ENCODE results near the gene TMF1.
A peak's percentile ranks its signal among the peaks of the same experiment; 100 is the strongest.

Gene TMF1

GRCh38 chr3:69014022-69014580 is 38.0 kb downstream of the TMF1 start:
- Histone ChIP-seq H3K27ac (ENCODE audit: insufficient read depth, low read length, poor library complexity, severe bottlenecking) (peak overlapping the region; percentile 61), H3K36me3 (ENCODE audit: control insufficient read depth, insufficient read depth, low read length) (peaks cover 1% of the 10 kb centered on the region)
- DNase-seq: no peak

GRCh38 chr3:69013253-69014021 is 38.7 kb downstream of the TMF1 start, which contains the start of gene EOGT:
Gene EOGT (minus strand): TSS chr3:69013684. CDS start chr3:69009846, 3,838 bp downstream.
- peak within 1 kb of the TSS; percentile 88 for H3K4me3 ChIP-seq (ENCODE audit: insufficient read depth, low read depth, low read length, poor library complexity, severe bottlenecking)
- peaks cover 6% of the 10 kb centered on the region for H3K36me3 ChIP-seq (ENCODE audit: control insufficient read depth, insufficient read depth, low read length)
- H3K4me1 ChIP-seq (ENCODE audit: control insufficient read depth, insufficient read depth, low read length, poor library complexity, severe bottlenecking): peaks cover 8% of the 10 kb centered on the region
- H3K27me3 ChIP-seq (replicated peaks; ENCODE audit: control insufficient read depth, insufficient read depth, low read length, poor library complexity, severe bottlenecking): no peaks in the 10 kb centered on the region
- no peaks in the 10 kb centered on the region for H3K9me3 ChIP-seq (ENCODE audit: control insufficient read depth, low read length)
- peak; percentile 68 to 76 (median 72) for DNase-seq
- peak within 1 kb of the TSS; percentile 61 for H3K27ac ChIP-seq (ENCODE audit: insufficient read depth, low read length, poor library complexity, severe bottlenecking)

More at GRCh38 chr3:69014022-69014580, 38.0 kb downstream of the TMF1 start:
- H3K9me3 ChIP-seq (ENCODE audit: control insufficient read depth, low read length): no peaks in the 10 kb centered on the region
- peaks cover 8% of the 10 kb centered on the region for H3K4me1 ChIP-seq (ENCODE audit: control insufficient read depth, insufficient read depth, low read length, poor library complexity, severe bottlenecking)
- H3K4me3 ChIP-seq (ENCODE audit: insufficient read depth, low read depth, low read length, poor library complexity, severe bottlenecking): peak overlapping the region; percentile 88
- no peaks in the 10 kb centered on the region for H3K27me3 ChIP-seq (replicated peaks; ENCODE audit: control insufficient read depth, insufficient read depth, low read length, poor library complexity, severe bottlenecking)

- Histone ChIP-seq H3K36me3 (ENCODE audit: control insufficient read depth, insufficient read depth, low read length) (peaks cover 6% of the 10 kb centered on the region), H3K4me3 (ENCODE audit: insufficient read depth, low read depth, low read length, poor library complexity, severe bottlenecking) (peak overlapping the region; percentile 88), H3K27me3 (replicated peaks; ENCODE audit: control insufficient read depth, insufficient read depth, low read length, poor library complexity, severe bottlenecking) (no peaks in the 10 kb centered on the region), H3K27ac (ENCODE audit: insufficient read depth, low read length, poor library complexity, severe bottlenecking) (peak overlapping the region; percentile 61), H3K9me3 (ENCODE audit: control insufficient read depth, low read length) (no peaks in the 10 kb centered on the region), H3K4me1 (ENCODE audit: control insufficient read depth, insufficient read depth, low read length, poor library complexity, severe bottlenecking) (peaks cover 8% of the 10 kb centered on the region)
- no peak for DNase-seq
Observed at GRCh38 chr3:69012800-69013252, 39.3 kb downstream of the TMF1 start.

- H3K4me3 ChIP-seq (ENCODE audit: insufficient read depth, low read depth, low read length, poor library complexity, severe bottlenecking): peak overlapping the region; percentile 88
- DNase-seq: no peak
- peaks cover 6% of the 10 kb centered on the region for H3K36me3 ChIP-seq (ENCODE audit: control insufficient read depth, insufficient read depth, low read length)
- peaks cover 8% of the 10 kb centered on the region for H3K4me1 ChIP-seq (ENCODE audit: control insufficient read depth, insufficient read depth, low read length, poor library complexity, severe bottlenecking)
- H3K27me3 ChIP-seq (replicated peaks; ENCODE audit: control insufficient read depth, insufficient read depth, low read length, poor library complexity, severe bottlenecking): no peaks in the 10 kb centered on the region
- H3K9me3 ChIP-seq (ENCODE audit: control insufficient read depth, low read length): no peaks in the 10 kb centered on the region
- peak overlapping the region; percentile 61 for H3K27ac ChIP-seq (ENCODE audit: insufficient read depth, low read length, poor library complexity, severe bottlenecking)
Observed at GRCh38 chr3:69012100-69012799, 39.9 kb downstream of the TMF1 start.

GRCh38 chr3:69011096-69011730 is 40.9 kb downstream of the TMF1 start:
- Histone ChIP-seq H3K36me3 (ENCODE audit: control insufficient read depth, insufficient read depth, low read length) (peaks cover 10% of the 10 kb centered on the region), H3K27ac (ENCODE audit: insufficient read depth, low read length, poor library complexity, severe bottlenecking) (no peak overlapping the region), H3K4me1 (ENCODE audit: control insufficient read depth, insufficient read depth, low read length, poor library complexity, severe bottlenecking) (peaks cover 8% of the 10 kb centered on the region), H3K9me3 (ENCODE audit: control insufficient read depth, low read length) (no peaks in the 10 kb centered on the region), H3K27me3 (replicated peaks; ENCODE audit: control insufficient read depth, insufficient read depth, low read length, poor library complexity, severe bottlenecking) (no peaks in the 10 kb centered on the region), H3K4me3 (ENCODE audit: insufficient read depth, low read depth, low read length, poor library complexity, severe bottlenecking) (no peak overlapping the region)
- DNase-seq: no peak

GRCh38 chr3:69009559-69010410 is 42.3 kb downstream of the TMF1 start:
- Histone ChIP-seq H3K27me3 (replicated peaks; ENCODE audit: control insufficient read depth, insufficient read depth, low read length, poor library complexity, severe bottlenecking) (no peaks in the 10 kb centered on the region), H3K9me3 (ENCODE audit: control insufficient read depth, low read length) (no peaks in the 10 kb centered on the region), H3K4me3 (ENCODE audit: insufficient read depth, low read depth, low read length, poor library complexity, severe bottlenecking) (no peak overlapping the region), H3K27ac (ENCODE audit: insufficient read depth, low read length, poor library complexity, severe bottlenecking) (no peak overlapping the region), H3K4me1 (ENCODE audit: control insufficient read depth, insufficient read depth, low read length, poor library complexity, severe bottlenecking) (peaks cover 8% of the 10 kb centered on the region), H3K36me3 (ENCODE audit: control insufficient read depth, insufficient read depth, low read length) (peaks cover 15% of the 10 kb centered on the region)
- no peak for DNase-seq

GRCh38 chr3:69008980-69009379 is 43.2 kb downstream of the TMF1 start:
- Histone ChIP-seq H3K36me3 (ENCODE audit: control insufficient read depth, insufficient read depth, low read length) (peaks cover 18% of the 10 kb centered on the region), H3K9me3 (ENCODE audit: control insufficient read depth, low read length) (no peaks in the 10 kb centered on the region), H3K4me3 (ENCODE audit: insufficient read depth, low read depth, low read length, poor library complexity, severe bottlenecking) (no peak overlapping the region), H3K4me1 (ENCODE audit: control insufficient read depth, insufficient read depth, low read length, poor library complexity, severe bottlenecking) (peaks cover 5% of the 10 kb centered on the region), H3K27ac (ENCODE audit: insufficient read depth, low read length, poor library complexity, severe bottlenecking) (no peak overlapping the region), H3K27me3 (replicated peaks; ENCODE audit: control insufficient read depth, insufficient read depth, low read length, poor library complexity, severe bottlenecking) (no peaks in the 10 kb centered on the region)
- DNase-seq: no peak

GRCh38 chr3:69005791-69006482 is 46.2 kb downstream of the TMF1 start:
- Histone ChIP-seq H3K9me3 (ENCODE audit: control insufficient read depth, low read length) (no peaks in the 10 kb centered on the region), H3K36me3 (ENCODE audit: control insufficient read depth, insufficient read depth, low read length) (peaks cover 34% of the 10 kb centered on the region), H3K27ac (ENCODE audit: insufficient read depth, low read length, poor library complexity, severe bottlenecking) (no peak overlapping the region), H3K4me3 (ENCODE audit: insufficient read depth, low read depth, low read length, poor library complexity, severe bottlenecking) (no peak overlapping the region), H3K4me1 (ENCODE audit: control insufficient read depth, insufficient read depth, low read length, poor library complexity, severe bottlenecking) (no peaks in the 10 kb centered on the region), H3K27me3 (replicated peaks; ENCODE audit: control insufficient read depth, insufficient read depth, low read length, poor library complexity, severe bottlenecking) (no peaks in the 10 kb centered on the region)
- DNase-seq: no peak
